ENCODE measurements around the gene NUDCD2.

DNA sequence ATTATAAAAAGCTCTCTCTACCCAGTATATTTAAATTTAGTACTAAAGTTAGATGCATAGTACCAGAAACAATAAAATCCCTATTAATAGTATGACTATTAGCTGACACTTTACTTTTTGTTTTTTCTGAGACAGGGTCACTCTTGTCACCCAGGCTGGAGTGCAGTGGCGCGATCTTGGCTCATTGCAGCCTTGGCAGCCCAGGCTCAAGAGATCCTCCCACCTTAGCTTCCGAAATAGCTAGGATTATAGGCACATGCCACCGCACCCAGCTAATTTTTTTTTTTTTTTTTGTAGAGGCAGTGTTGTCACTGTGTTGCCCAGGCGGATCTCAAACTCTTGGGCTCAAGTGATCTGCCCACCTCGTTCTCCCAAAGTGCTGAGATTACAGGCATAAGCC lies 14.6 kb downstream of the NUDCD2 start:
- TF ChIP-seq, protein P1, sequence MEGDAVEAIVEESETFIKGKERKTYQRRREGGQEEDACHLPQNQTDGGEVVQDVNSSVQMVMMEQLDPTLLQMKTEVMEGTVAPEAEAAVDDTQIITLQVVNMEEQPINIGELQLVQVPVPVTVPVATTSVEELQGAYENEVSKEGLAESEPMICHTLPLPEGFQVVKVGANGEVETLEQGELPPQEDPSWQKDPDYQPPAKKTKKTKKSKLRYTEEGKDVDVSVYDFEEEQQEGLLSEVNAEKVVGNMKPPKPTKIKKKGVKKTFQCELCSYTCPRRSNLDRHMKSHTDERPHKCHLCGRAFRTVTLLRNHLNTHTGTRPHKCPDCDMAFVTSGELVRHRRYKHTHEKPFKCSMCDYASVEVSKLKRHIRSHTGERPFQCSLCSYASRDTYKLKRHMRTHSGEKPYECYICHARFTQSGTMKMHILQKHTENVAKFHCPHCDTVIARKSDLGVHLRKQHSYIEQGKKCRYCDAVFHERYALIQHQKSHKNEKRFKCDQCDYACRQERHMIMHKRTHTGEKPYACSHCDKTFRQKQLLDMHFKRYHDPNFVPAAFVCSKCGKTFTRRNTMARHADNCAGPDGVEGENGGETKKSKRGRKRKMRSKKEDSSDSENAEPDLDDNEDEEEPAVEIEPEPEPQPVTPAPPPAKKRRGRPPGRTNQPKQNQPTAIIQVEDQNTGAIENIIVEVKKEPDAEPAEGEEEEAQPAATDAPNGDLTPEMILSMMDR (conservative IDR thresholded peaks at IDR 0.05; ENCODE audit: low read length): no peak
- no peak for TF ChIP-seq EZH2phosphoT487 (IDR thresholded peaks at IDR 0.05; ENCODE audit: borderline replicate concordance, low read depth, low read length)
